SK-N-SH treated with all-trans-retinoic acid at 6 μM for 48 hours (cell line): Measurements from ENCODE around the gene CPSF3.

Experiments used
- PATZ1 ChIP-seq: fragments of 250-450 bp; sonication (Bioruptor Pico); IDR thresholded peaks from 2 replicates; pipeline ENCODE4 v1.8.0; 2020; ENCODE audit warnings: mild to moderate bottlenecking, moderate library complexity, borderline replicate concordance
- TOX ChIP-seq: fragments of 250-450 bp; sonication (Bioruptor Pico); IDR thresholded peaks from 2 replicates; pipeline ENCODE4 v1.8.0; 2021; ENCODE audit warnings: mild to moderate bottlenecking, moderate library complexity, borderline replicate concordance
- ZFP30 ChIP-seq: fragments of 450-650 bp; formaldehyde crosslinking; IDR thresholded peaks from 2 replicates; pipeline ENCODE4 v1.5.0; 2022; ENCODE audit warnings: mild to moderate bottlenecking, moderate library complexity

GRCh38 chr2:9480157-9480556 is 56.7 kb downstream of the CPSF3 start:
- TF ChIP-seq PATZ1 (CRISPR knock-in tag), result no peak
- no peak for TF ChIP-seq TOX (CRISPR knock-in tag)
- TF ChIP-seq ZFP30, result no peak
